Measurements from ENCODE around the gene MPHOSPH9.

The MPHOSPH9 gene

DNA sequence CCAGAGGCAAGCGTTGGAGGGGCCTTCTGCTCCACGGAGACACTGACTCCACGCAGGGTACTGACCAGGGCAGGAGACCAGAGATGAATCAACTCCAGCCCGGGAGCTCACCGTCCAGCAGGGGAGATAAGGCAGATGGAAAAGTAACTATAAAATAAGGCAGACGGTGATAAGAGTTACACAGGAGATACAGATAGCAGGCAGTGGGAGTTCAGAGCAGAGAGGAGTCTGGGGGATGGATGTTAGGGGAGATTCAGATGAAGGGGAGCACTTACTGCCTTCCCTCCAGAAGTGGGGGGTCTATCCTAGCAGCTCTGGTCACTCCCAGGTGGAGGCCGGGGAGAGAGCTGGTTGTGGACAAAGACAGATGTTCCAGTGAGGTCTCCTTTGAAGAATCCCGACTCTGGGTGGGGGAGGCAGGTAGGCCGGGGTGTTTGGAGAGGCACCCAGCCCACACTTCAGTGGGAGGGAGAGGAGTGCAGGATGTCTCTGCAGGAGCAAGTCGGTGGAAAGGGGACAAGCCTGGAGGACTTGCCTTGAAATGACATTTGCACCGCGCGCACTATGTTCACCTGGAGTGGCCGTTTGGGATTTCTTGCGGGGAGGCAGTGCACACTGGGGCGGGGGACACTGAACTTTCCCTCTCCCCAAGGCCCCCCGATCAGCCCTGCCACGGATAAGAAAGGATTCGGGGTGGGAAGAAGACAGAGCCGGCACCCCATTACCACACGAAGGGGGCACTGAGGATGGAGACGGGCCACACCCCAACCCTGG lies 83.3 kb downstream of the MPHOSPH9 start:
- DNase-seq = no peak

DNA sequence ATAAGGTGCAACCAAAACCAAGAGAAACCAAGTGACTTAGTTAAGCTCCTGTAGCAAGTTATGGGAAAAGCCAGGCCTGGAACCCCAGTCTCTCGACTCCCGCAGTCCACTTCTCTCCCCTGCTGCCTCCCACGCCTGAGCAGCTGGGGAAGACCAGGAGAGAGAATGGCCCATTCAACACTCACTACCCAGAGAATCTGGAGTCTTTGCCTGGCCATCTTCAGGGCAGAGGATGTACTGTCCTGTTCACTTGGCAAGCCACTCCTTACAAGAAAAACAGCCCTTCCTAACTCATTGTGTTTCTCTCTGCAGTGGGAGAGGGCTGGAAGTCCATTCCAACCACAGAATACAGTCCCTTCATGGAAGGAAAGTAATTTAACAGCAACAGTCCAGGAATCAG lies 83.9 kb downstream of the MPHOSPH9 start:
- no peak for DNase-seq

- DNase-seq = no peak
Measured at GRCh38 chr12:123148655-123149054, 84.3 kb downstream of the MPHOSPH9 start.

GRCh38 chr12:123148223-123148622 lies 84.7 kb downstream of the MPHOSPH9 start:
- DNase-seq = no peak

DNA sequence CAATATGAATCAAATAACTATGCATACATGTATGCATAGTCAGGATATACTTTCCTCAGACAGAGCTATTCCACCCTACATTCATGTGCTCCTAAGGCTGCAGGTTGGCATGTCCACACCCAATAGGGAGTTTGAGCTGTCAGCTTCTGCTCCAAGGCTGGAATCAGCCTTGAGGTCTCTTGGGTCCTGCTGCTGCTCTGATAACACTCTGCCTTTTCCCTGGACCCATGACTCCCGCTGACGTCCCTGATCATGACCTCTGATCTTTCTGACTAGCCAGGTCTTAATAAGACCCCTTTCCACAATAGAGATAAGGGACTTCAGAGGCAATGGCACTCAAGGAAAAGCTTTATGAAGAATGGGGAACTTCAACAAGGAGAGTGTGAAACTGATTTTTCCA lies 87.7 kb downstream of the MPHOSPH9 start:
- DNase-seq = no peak

DNA sequence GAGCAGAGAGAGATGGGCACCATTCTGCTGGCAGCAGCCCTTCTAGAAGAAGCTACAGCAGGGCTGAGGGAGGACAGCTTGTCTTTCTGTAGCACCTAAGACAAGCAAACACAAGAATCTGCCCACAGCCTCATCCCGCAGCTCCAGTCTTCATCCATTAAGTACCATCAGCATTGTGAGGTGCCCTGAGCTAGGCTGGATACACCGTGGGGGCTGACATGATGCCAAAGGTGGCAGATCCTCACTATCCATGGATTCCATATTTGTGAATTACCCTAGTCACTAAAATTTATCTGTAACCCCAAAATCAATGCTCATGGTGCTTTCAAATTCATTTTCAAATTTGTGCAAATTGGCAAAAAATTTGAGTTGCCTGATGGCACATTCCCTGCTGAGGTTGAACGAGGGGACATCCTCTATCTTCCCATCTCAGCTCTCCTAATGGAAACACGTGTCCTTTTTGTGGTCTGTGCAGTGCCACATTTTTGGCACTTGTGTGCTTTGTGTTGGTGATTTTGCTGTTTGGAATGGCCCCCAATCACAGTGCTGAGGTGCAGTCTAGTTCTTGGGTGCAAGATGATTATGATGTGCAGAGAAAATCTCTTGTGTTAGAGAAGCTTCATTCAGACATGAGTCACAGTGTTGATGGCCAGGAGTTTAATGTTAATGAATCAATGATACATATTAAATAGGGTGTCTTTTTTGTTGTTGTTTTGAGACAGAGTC lies 89.0 kb downstream of the MPHOSPH9 start:
- DNase-seq = no peak

DNA sequence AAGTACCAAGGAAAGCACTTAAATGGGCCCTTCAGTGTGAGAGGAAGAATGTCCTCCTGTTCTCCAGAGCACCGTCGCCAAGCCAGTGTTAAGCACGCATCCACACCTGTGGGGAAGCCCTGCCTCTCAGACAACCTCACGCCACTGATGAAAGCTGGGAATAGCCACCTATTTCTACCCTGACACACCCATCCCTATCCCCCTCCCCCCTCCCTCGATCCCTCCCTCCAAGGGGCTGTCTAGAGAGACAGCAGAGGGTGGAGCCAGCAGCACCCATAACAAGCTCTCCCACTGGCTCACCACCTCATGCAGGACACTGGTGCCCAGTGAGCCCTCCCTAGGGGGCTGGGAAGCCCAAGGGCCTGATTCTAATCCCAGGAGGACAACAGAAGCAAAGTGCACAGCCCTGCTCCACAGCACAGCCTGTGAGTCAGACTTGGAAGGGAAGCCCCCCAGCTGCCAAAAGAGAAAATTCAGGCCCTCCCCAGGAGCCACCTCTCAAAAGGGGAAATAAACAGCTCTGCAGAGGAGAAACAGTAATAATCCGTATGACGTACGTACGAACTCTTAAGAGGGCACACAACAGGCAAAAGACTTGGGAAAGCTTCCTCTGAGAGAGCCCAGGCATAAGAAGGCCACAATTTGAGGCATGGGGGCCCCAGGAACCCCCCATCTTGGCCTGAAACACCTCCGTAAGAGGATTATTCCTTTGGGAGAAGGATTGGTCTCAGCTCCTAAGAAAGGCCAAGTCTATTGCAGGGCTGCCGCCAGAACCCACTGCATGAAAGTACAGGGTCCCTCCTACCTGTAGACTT lies 89.8 kb downstream of the MPHOSPH9 start:
- DNase-seq = no peak

GRCh38 chr12:123142518-123142840 lies 90.5 kb downstream of the MPHOSPH9 start:
- no peak for DNase-seq

DNA sequence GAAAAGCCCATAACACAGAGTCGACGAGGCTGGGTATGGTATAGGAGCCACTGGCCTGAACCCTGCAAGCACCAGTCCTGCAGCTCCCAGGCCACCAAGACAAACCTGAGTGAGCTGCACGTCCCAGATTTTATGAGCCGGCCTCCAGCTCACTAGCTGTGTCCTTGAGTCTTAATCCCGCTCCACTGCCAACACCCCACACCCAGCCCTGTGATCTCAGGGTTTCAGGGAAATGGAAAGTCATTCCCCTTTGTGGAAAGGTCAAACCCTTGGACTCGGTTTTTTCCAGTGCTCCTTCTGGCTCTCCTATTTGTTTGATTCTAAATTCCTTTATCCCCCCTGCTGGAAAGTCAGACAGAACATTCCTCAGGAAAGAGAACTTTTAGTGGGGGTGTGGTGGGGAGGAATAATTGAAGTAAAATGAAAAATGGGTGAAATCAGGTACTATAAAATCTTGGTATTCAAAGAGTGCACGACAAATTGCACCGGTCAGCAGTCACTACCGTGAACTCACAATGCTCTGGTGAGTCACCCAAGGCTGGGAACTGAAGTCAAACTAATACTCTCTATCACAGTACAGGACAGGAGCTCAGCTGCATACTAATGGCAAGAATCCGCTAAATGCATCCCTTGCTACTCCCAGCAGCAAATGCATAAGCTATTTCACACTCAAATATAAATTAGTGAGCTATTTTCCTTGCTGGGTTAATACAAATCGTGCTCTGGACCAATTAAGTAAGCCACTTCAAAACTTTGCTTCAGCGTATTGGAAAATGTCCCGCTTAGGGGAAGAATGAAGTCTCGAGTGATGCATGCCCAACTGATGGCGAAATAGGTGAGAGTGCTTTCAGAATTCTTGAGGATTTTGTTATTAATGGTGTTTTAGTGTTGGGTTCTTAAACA lies 91.1 kb downstream of the MPHOSPH9 start:
- DNase-seq = no peak

DNA sequence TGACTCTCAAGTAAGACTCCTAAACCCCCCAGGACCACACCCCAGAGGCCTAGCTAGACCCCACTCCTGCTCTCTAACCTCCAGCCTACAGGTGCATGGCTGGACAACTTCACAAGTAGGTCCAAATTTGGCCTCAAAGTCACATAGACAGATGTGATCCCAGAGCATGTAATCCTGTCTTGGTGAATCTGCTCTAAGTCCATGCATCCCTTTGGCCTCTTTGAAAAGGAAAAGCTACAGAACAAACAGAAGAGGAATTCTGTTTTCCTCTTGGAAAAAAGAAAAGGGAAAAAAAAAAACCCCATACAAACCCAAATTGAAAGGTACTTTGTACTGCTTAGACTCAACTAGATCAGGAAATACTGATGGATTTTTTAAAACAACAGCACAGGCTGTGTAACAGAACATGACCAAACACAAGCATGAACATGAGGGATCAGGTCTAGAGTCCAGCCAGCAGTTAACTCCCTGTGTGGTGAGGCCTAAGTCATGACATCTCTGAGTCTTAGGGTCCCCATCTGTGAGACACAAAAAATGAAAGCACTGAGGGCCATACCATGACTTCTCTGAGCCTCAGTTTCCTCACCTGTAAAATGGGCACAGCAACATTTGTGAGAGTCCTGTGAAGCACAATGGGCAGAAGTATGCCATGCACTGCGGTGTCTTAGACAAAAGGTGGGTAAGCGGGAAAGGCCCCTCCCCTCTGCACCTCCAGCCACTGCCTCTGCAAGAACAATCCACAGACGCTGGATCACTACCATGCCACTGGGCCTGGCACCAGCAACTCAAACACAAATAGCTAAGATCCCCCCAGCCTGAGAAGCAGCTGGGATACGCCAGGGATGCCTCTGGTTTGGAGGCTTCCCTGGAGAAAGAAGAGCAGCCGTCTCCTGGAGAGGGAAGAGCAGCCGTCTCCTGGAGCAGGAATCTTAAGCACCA lies 92.0 kb downstream of the MPHOSPH9 start:
- DNase-seq = no peak

DNA sequence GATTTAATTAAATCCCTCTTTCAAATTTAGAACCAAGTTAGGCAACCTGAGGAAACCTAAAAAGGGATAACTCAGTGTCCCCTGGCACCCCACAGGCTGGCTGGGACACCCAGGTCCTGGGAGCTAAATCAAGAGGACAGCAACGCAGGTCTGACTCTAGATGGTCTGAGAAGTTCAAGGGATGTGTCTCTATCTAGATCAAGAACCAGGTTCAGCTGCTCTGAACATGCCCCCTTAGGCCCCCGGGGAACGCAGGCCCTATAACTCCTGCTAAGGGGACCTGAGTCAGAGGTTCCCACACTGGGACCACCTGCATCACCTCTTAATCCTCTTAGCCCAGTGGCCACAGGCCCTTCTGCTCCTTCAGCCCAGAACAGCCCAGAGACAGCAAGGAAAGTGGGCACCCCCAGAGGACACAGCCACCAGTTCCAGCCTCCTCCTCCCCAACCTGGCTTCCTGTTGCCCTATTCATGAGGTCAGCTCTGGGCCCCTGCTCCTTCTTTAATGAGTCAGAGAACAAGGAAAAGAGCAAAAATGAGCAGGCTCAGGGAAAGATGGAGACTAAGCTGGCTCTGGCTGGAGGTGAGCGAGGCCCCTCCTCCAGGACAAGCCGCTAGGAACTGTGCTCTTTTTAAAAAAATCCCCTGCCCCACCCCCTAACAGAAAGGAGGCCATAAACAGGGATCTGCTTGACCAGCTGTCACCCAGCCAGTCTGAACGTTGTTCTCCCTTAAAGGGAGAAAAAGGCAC lies 92.8 kb downstream of the MPHOSPH9 start:
- DNase-seq = no peak

DNA sequence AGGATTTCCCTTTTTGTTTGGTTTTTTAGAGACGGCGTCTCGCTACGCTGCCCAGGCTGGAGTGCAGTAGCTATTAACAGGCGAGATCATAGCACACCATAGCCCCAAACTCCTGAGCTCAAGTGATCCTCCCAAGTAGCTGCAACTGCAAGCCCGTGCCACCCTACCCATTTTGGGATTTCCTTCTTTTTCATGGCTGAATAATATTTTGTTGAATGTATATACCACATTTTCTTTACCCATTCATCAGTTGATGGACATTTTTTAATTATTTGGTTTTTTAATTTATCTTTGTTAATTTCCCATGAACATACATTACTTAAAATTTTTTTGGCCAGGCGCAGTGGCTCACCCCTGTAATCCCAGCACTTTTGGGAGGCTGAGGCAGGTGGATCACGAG lies 97.3 kb downstream of the MPHOSPH9 start:
- no peak for DNase-seq

DNA sequence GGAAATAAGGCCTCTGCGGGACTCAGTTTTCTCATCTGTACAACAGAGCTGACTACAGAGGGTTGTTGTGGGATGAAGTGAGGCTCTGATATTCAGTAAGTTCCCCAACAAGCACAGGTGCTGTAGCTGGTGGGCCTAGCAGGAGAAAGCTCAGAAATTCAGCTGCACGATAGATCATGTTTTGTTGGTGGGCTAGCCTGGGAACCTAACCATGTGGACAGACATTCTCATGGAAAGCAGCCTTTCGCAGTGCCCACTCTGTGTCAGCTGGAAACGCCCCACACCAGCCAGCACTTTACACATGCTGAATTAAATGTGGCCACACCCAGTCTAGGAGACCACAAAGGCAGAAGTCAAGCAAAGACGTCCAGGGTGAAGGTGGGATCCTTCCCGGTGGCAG lies 98.1 kb downstream of the MPHOSPH9 start:
- DNase-seq = no peak

DNA sequence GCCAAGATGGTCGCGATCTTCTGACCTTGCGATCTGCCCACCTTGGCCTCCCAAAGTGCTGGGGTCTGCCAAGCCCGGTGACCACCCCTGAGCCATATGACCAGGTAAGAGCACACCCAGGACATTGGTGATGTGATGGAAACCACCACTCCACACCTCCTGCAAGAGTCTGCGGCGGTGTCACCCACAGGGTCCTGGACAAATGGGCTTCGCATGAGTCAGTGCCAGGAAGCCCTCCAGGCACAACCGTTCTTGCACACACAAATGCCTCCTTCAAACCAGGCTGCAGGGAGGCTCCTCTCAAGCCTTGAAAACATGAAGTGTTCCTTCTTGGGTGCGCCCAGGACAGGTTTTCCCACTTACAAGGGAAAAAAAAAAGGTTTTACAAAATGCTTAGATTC lies 98.7 kb downstream of the MPHOSPH9 start:
- no peak for DNase-seq

GRCh38 chr12:123133701-123134100 lies 99.2 kb downstream of the MPHOSPH9 start:
- DNase-seq = no peak

GRCh38 chr12:123132951-123133619 lies 99.9 kb downstream of the MPHOSPH9 start:
- DNase-seq = no peak

GRCh38 chr12:123131879-123132402 lies 101.0 kb downstream of the MPHOSPH9 start:
- no peak for DNase-seq

- DNase-seq = no peak
Measured at GRCh38 chr12:123131291-123131832, 101.6 kb downstream of the MPHOSPH9 start.

DNA sequence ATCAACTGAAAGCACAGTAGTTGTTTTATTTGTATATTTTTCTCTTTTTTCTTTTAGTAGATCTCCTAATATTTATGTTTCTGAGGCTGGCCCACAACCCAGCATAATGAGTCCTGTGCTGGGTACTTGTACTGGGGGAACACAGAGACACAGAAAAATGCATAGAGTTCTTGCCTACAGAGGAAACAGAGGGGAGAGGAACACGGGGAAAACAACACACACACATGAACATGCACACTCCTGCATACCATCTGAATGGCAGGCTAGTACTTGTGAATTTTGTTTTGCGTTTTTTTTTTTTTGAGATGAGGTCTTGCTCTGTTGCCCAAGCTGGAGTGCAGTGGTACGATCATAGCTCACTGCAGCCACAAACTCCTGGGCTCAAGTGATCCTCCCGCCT lies 103.3 kb downstream of the MPHOSPH9 start:
- no peak for DNase-seq

DNA sequence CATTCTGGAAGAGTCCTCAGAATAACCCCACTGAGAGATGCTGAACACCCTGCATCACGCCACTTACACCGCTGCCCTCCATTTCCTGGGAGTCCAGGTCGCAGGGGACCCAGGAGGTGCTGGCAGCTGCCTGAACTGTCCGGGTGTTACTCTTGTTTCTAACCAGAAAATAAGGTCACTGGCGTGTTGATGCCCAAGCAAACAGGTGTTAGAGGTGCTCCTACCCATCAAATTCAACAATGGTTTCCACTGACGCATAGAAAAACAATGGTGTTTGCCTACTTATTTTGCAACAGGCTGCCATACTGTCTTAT lies 105.8 kb downstream of the MPHOSPH9 start:
- no peak for DNase-seq
